HG03196 (cell line): ENCODE data around the gene GNB1L.

Source experiments
- ATAC-seq: cut with Tn5 transposase; IDR thresholded peaks from one replicate; pipeline ENCODE4 v1.9.1; 2021; ENCODE audit not compliant: unreplicated experiment

GNB1L gene

GRCh38 chr22:19755145-19755710 is 99.4 kb downstream of the GNB1L start:
- ATAC-seq = no peak

- ATAC-seq = no peak
Measured at GRCh38 chr22:19754701-19755144, 100.0 kb downstream of the GNB1L start.

- no peak for ATAC-seq
Measured at GRCh38 chr22:19753996-19754700, 100.5 kb downstream of the GNB1L start.

- ATAC-seq = no peak
Measured at GRCh38 chr22:19753090-19753842, 101.4 kb downstream of the GNB1L start.

GRCh38 chr22:19751497-19752245 is 103.0 kb downstream of the GNB1L start:
- no peak for ATAC-seq

GRCh38 chr22:19750507-19751490 is 103.9 kb downstream of the GNB1L start:
- no peak for ATAC-seq

GRCh38 chr22:19749876-19750275 is 104.8 kb downstream of the GNB1L start:
- no peak for ATAC-seq

- no peak for ATAC-seq
Measured at GRCh38 chr22:19748991-19749664, 105.5 kb downstream of the GNB1L start.

- ATAC-seq = no peak
Measured at GRCh38 chr22:19748139-19748538, 106.5 kb downstream of the GNB1L start.

- no peak for ATAC-seq
Measured at GRCh38 chr22:19747551-19747950, 107.1 kb downstream of the GNB1L start.

- no peak for ATAC-seq
Measured at GRCh38 chr22:19746726-19747125, 107.9 kb downstream of the GNB1L start.

GRCh38 chr22:19745155-19746101 is 109.2 kb downstream of the GNB1L start:
- no peak for ATAC-seq

GRCh38 chr22:19744350-19745006 is 110.2 kb downstream of the GNB1L start:
- no peak for ATAC-seq

GRCh38 chr22:19743651-19744050 is 111.0 kb downstream of the GNB1L start:
- no peak for ATAC-seq

GRCh38 chr22:19743081-19743480 is 111.6 kb downstream of the GNB1L start:
- no peak for ATAC-seq

GRCh38 chr22:19742160-19743066 is 112.3 kb downstream of the GNB1L start:
- no peak for ATAC-seq

- ATAC-seq = no peak
Measured at GRCh38 chr22:19741053-19741452, 113.6 kb downstream of the GNB1L start.
